ENCODE measurements around the gene PRKCQ. TPM values are rescaled to one million over a fixed set of nuclear protein-coding genes. Genes with fewer than 3 reads are reported as not detected.

PRKCQ gene
- total and polyA plus RNA-seq, 2 of the 13 experiments (the other 11 are each of a cell fraction or from before 2014, with no cell fraction given) = 0.13 to 0.35 TPM

DNA sequence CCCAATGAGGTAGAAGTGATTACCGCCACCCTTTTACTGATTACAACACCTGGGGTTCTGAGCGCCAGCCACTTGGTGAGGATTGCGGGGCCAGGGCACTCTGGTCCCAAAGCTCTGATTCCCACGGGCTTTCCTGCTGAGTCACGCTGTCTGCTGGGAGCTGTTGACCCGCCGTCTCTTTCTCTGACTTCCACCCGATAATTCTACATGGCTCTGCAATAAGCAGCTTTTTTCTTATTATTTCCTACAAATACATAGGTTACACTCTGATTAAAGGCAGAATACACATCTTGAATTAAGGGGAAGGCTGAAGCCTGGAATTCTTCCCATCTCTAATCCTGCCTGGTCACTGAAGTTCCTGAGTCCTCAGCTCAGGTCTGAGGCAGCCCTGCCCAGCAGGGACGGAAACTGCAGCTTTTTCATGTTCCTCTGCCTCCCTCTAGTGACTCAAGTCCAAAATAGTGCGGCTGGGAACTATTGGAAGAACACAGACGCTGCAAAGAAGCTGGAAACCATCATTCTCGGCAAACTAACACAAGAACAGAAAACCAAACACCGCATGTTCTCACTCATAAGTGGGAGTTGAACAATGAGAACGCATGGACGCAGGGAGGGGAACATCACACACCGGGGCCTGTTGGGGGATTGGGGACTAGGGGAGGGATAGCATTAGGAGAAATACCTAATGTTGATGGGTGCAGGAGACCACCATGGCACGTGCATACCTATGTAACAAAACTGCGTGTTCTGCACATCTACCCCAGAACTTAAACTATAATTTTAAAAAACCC lies 178.3 kb downstream of the PRKCQ start:
- Histone ChIP-seq H3K79me2 (ENCODE audit: insufficient read depth, low read length) (no peaks in the 10 kb centered on the region), H3K27me3 (ENCODE audit: control insufficient read depth in 1 of 2, insufficient read depth in 2 of 2, low read length in 2 of 2) (peaks cover 1 to 30% of the 10 kb centered on the region in 2 experiments; a peak in 3 of 5 replicates), H4K20me1 (ENCODE audit: insufficient read depth, low read length) (no peaks in the 10 kb centered on the region), H3K4me2 (ENCODE audit: low read depth, low read length) (peak overlapping the region; percentile 70), H3K4me3 (replicated peaks in 1 of 3; ENCODE audit: insufficient read depth in 1 of 3, low read depth in 2 of 3, low read length in 3 of 3) (peak overlapping the region in 2 of 3 experiments; percentile 51; a peak in 4 of 6 replicates), H3K9me3 (ENCODE audit: low read length) (no peaks in the 10 kb centered on the region), H3K4me1 (ENCODE audit: insufficient read depth, low read length) (peaks cover 6% of the 10 kb centered on the region; the same call in 1 of the 2 replicates), H3K9ac (ENCODE audit: insufficient read depth, low read depth, low read length) (no peak overlapping the region), H3K36me3 (replicated peaks in 1 of 2; ENCODE audit: control insufficient read depth in 1 of 2, insufficient read depth in 2 of 2, low read length in 2 of 2) (no peaks in the 10 kb centered on the region), H3K27ac (ENCODE audit: extremely low read length, insufficient read depth, low read length) (no peak overlapping the region), H2AFZ (ENCODE audit: low read length) (peak overlapping the region; percentile 67)
- DNase-seq (ENCODE audit: low spot score) (peak; percentile 83), FAIRE-seq (peak; percentile 65), ATAC-seq (peak; percentile 98)
- CTCF ChIA-PET (ENCODE audit: low intra/inter-chr PET ratio, low total read pairs) = interaction anchor here (1.1 to 2.7 kb wide), 4 partner anchors 199 to 313 kb away, joined by 3 to 25 read pairs (median 24); partner anchors contain the start of genes PFKFB3 and RBM17
- in situ Hi-C loops (cut with HindIII; ENCODE audit: extremely low pct_ligation_motif_present, low pct_unique_long_range_greater_than_20kb) = loop anchor here (5.0 to 10.0 kb wide), 2 partner anchors 199 to 227 kb away; partner anchors contain the start of gene PFKFB3
- intact Hi-C loops (cut with micrococcal nuclease; ENCODE audit: unreplicated experiment) = loop anchor here (1.0 to 10.0 kb wide), 5 partner anchors 127 to 389 kb away; partner anchors contain the start of genes PFKFB3 and RBM17
- BruUV-seq (replicated peaks) = no TSS peak
- 2% methylated on average over 18 of the region's 18 CpGs for WGBS (ENCODE audit: low lambda C conversion rate)
- POLR2A ChIA-PET = interaction anchor here (0.6 to 1.0 kb wide), 2 partner anchors 199 to 206 kb away, joined by 3 to 4 read pairs; partner anchors contain the start of gene PFKFB3
- TF ChIP-seq, protein P1, sequence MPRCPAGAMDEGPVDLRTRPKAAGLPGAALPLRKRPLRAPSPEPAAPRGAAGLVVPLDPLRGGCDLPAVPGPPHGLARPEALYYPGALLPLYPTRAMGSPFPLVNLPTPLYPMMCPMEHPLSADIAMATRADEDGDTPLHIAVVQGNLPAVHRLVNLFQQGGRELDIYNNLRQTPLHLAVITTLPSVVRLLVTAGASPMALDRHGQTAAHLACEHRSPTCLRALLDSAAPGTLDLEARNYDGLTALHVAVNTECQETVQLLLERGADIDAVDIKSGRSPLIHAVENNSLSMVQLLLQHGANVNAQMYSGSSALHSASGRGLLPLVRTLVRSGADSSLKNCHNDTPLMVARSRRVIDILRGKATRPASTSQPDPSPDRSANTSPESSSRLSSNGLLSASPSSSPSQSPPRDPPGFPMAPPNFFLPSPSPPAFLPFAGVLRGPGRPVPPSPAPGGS (CRISPR knock-in tag; IDR thresholded peaks at IDR 0.05) = no peak
- TF ChIP-seq ZSCAN25 (CRISPR knock-in tag; IDR thresholded peaks at IDR 0.05) = no peak
- no peak for TF ChIP-seq REXO4 (CRISPR knock-in tag; IDR thresholded peaks at IDR 0.05; ENCODE audit: borderline replicate concordance)
- TF ChIP-seq FOSL2 (CRISPR knock-in tag; IDR thresholded peaks at IDR 0.05) = peak; percentile 65; the same call in 1 of the 2 replicates
- TF ChIP-seq, protein P2, sequence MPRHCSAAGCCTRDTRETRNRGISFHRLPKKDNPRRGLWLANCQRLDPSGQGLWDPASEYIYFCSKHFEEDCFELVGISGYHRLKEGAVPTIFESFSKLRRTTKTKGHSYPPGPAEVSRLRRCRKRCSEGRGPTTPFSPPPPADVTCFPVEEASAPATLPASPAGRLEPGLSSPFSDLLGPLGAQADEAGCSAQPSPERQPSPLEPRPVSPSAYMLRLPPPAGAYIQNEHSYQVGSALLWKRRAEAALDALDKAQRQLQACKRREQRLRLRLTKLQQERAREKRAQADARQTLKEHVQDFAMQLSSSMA (CRISPR knock-in tag; IDR thresholded peaks at IDR 0.05) = no peak
- TF ChIP-seq, protein P3, sequence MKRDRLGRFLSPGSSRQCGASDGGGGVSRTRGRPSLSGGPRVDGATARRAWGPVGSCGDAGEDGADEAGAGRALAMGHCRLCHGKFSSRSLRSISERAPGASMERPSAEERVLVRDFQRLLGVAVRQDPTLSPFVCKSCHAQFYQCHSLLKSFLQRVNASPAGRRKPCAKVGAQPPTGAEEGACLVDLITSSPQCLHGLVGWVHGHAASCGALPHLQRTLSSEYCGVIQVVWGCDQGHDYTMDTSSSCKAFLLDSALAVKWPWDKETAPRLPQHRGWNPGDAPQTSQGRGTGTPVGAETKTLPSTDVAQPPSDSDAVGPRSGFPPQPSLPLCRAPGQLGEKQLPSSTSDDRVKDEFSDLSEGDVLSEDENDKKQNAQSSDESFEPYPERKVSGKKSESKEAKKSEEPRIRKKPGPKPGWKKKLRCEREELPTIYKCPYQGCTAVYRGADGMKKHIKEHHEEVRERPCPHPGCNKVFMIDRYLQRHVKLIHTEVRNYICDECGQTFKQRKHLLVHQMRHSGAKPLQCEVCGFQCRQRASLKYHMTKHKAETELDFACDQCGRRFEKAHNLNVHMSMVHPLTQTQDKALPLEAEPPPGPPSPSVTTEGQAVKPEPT (CRISPR knock-in tag; IDR thresholded peaks at IDR 0.05; ENCODE audit: low read depth) = no peak
- peak; percentile 56; the same call in 1 of the 2 replicates for TF ChIP-seq ERF (CRISPR knock-in tag; IDR thresholded peaks at IDR 0.05)
- no peak for TF ChIP-seq MIER2 (CRISPR knock-in tag; IDR thresholded peaks at IDR 0.05)
- no peak for TF ChIP-seq KLF13 (CRISPR knock-in tag; IDR thresholded peaks at IDR 0.05)
- TF ChIP-seq, protein P4, sequence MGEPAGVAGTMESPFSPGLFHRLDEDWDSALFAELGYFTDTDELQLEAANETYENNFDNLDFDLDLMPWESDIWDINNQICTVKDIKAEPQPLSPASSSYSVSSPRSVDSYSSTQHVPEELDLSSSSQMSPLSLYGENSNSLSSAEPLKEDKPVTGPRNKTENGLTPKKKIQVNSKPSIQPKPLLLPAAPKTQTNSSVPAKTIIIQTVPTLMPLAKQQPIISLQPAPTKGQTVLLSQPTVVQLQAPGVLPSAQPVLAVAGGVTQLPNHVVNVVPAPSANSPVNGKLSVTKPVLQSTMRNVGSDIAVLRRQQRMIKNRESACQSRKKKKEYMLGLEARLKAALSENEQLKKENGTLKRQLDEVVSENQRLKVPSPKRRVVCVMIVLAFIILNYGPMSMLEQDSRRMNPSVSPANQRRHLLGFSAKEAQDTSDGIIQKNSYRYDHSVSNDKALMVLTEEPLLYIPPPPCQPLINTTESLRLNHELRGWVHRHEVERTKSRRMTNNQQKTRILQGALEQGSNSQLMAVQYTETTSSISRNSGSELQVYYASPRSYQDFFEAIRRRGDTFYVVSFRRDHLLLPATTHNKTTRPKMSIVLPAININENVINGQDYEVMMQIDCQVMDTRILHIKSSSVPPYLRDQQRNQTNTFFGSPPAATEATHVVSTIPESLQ (CRISPR knock-in tag; conservative IDR thresholded peaks at IDR 0.05) = no peak
- no peak for TF ChIP-seq SRSF4 (IDR thresholded peaks at IDR 0.05; ENCODE audit: low read depth, low read length, poor library complexity, severe bottlenecking)
- no peak for TF ChIP-seq CREM (IDR thresholded peaks at IDR 0.05)
- TF ChIP-seq CREM (CRISPR knock-in tag; IDR thresholded peaks at IDR 0.05) = no peak
- no peak for TF ChIP-seq ZNF468 (CRISPR knock-in tag; IDR thresholded peaks at IDR 0.05)

Data from HepG2 (cell line).